HepG2 (cell line): ENCODE data around the gene LCLAT1. TPM values are rescaled to one million over a fixed set of nuclear protein-coding genes. Genes with fewer than 3 reads are reported as not detected.

Experiments used
- CBX5 ChIP-seq: sonication (generic); formaldehyde crosslinking; IDR thresholded peaks from 2 replicates; pipeline ENCODE4 v1.4.0; 2020; ENCODE audit warnings: missing genetic modification reagents, borderline replicate concordance
- FOXO4 ChIP-seq: sonication (generic); formaldehyde crosslinking; conservative IDR thresholded peaks from 2 replicates; pipeline ENCODE4 v1.8.1; 2023; ENCODE audit warnings: missing genetic modification reagents
- NFKB2 ChIP-seq: sonication (generic); formaldehyde crosslinking; IDR thresholded peaks from 2 replicates; pipeline ENCODE4 v1.4.0; 2020; ENCODE audit warnings: missing genetic modification reagents, borderline replicate concordance
- UBTF ChIP-seq: sonication (generic); formaldehyde crosslinking; IDR thresholded peaks from 2 replicates; pipeline ENCODE4 v1.4.0; 2020; ENCODE audit warnings: mild to moderate bottlenecking, missing genetic modification reagents
- ZNF275 ChIP-seq: sonication (generic); formaldehyde crosslinking; IDR thresholded peaks from 2 replicates; pipeline ENCODE4 v1.8.0; 2022; ENCODE audit warnings: missing genetic modification reagents, mild to moderate bottlenecking, inconsistent platforms, borderline replicate concordance
- ZNF354B ChIP-seq: sonication (generic); formaldehyde crosslinking; IDR thresholded peaks from 2 replicates; pipeline ENCODE4 v1.8.0; 2022; ENCODE audit warnings: mild to moderate bottlenecking, missing genetic modification reagents
- ZNF687 ChIP-seq: sonication (generic); formaldehyde crosslinking; IDR thresholded peaks from 2 replicates; pipeline ENCODE4 v1.5.1; 2020; ENCODE audit warnings: mild to moderate bottlenecking, missing genetic modification reagents, moderate library complexity
- polyA plus RNA-seq, 8 experiments: library from polyadenylated mRNA; depleted of rRNA in 3 of 8; stranded (reverse) in 7 of 8; unstranded in 1 of 8; fragments of >200 nt; fragmentation: Illumina TruSeq in 4 of 8; extraction: Trizol in 4 of 8; gene quantifications; 2 replicates each; pipeline versions ENCODE4 v1.2.1 to v1.2.3, GENCODE V29; 2011 to 2016; ENCODE audit warnings: low read depth in 4 of 8, missing spikeins in 1 of 8, mixed read lengths in 1 of 8; ENCODE audit not compliant: insufficient read depth in 1 of 8
- total RNA-seq, 5 experiments: library from RNA; depleted of rRNA; stranded (reverse); fragments of >200 nt; fragmentation: Illumina TruSeq; extraction: Trizol; gene quantifications; 2 replicates each; pipeline ENCODE4 v1.2.3, GENCODE V29; 2016; ENCODE audit warnings: low read depth in 1 of 5

Gene LCLAT1
- total and polyA plus RNA-seq, 2 of the 13 experiments (the other 11 are each of a cell fraction or from before 2014, with no cell fraction given): 18.0 to 28.0 TPM

GRCh38 chr2:30583204-30583749, 136.2 kb downstream of the LCLAT1 start (continued):
- TF ChIP-seq UBTF (CRISPR knock-in tag) (no peak), ZNF687 (CRISPR knock-in tag) (no peak), FOXO4 (CRISPR knock-in tag) (no peak), NFKB2 (CRISPR knock-in tag) (no peak), ZNF354B (CRISPR knock-in tag) (no peak), ZNF275 (CRISPR knock-in tag) (no peak), CBX5 (CRISPR knock-in tag) (no peak)
